ENCODE data around the gene BCAS3. TPM values are rescaled to one million over a fixed set of nuclear protein-coding genes. Genes with fewer than 3 reads are reported as not detected.

Gene BCAS3
- total RNA-seq, 4 donors from 2014 or later = 18.7 to 37.8 (median 24.9) TPM

GRCh38 chr17:61380836-61381525 lies 703.3 kb downstream of the BCAS3 start:
- DNase-seq (ENCODE audit: low spot score) = no peak
- no peak for TF ChIP-seq CTCF (IDR thresholded peaks at IDR 0.05)
- no peak for ATAC-seq (ENCODE audit: low FRiP score)

GRCh38 chr17:61381537-61381936 lies 703.9 kb downstream of the BCAS3 start:
- no peak for ATAC-seq (ENCODE audit: low FRiP score)
- no peak for TF ChIP-seq CTCF (IDR thresholded peaks at IDR 0.05)
- DNase-seq (ENCODE audit: low spot score) = no peak

- no peak for TF ChIP-seq CTCF (IDR thresholded peaks at IDR 0.05)
- DNase-seq (ENCODE audit: low spot score) = no peak
- ATAC-seq (ENCODE audit: low FRiP score) = no peak
Measured at GRCh38 chr17:61382796-61383688, 705.4 kb downstream of the BCAS3 start.

DNA sequence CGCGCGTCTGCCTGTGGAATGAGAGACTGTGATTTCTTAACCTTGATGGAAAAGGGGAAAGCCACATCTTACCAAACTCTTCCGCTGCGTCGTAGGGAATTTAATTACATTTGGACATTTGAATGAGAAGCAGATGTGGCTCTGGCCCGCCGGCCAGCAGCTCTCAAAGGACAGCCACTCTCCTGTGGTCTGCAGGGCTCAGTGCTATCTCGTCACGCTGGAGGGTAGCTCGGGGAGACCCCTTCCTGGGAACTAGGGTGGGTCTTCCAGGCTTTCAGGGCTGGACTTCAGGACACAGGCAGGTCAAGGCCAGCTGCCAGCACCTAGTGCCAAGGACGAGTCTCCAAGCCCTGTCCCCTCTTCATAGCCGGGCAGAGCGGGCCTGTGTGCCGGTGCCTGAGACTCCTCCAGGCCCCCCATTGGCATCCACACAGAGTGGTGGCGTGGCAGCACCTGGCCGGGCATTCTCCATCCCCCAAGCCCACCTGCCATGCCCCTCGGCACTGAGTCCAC lies 706.1 kb downstream of the BCAS3 start:
- TF ChIP-seq CTCF (IDR thresholded peaks at IDR 0.05) = no peak
- DNase-seq (ENCODE audit: low spot score) (no peak), ATAC-seq (ENCODE audit: low FRiP score) (no peak)

GRCh38 chr17:61384354-61384691 lies 706.7 kb downstream of the BCAS3 start:
- TF ChIP-seq CTCF (IDR thresholded peaks at IDR 0.05) = no peak
- DNase-seq (ENCODE audit: low spot score) = no peak
- ATAC-seq (ENCODE audit: low FRiP score) = no peak

DNA sequence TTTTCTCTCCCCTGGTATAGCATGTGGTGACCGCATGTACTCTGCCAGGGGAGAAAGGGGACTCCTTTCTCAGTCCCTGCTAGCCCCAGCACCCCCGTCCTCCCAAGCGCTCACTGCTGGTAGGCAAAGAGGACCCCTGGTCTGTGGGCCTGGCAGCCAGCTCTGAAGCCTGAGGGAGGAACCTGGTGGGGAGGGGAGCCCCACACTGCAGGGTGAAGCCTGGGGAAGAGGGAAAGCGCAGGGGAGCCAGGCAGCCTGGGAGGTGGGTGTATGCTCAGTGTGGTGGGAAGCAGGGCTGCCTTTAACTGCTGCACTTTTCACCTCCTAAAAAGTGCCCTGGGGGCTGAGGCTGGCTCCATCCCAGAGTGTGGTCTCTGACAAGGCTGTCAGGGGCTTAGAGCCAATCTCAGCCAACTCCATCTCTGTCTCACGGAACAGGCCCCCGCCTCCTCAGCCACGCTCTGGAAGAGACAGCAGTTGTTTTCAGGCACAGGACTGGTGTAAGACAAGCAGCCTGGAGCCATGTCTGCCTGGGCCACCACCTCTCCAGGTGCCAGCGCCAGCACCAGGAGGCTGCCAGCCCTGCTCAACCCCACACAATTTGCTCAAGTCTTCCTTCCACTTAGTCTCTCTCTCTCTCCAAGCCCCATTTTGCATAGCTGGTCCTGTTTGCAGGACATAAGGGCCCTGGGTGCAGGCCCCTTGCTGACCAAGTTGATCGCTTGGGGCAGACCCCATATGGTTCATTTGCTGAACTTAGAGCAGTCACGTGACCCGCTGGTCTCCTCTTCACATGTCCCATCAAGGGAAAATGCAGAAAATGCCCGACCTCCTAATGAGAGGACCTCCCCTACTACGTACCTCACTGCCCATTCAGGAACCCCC lies 707.3 kb downstream of the BCAS3 start:
- ATAC-seq (ENCODE audit: low FRiP score) = no peak
- DNase-seq (ENCODE audit: low spot score) = no peak
- no peak for TF ChIP-seq CTCF (IDR thresholded peaks at IDR 0.05)
